ENCODE data around the gene FITM1. TPM values are rescaled to one million over a fixed set of nuclear protein-coding genes. Genes with fewer than 3 reads are reported as not detected.
A peak's percentile ranks its signal among the peaks of the same experiment; 100 is the strongest.

The FITM1 gene
- total RNA-seq, 4 donors from 2014 or later = 0.96 to 2.8 (median 1.2) TPM; not detected in 1

DNA sequence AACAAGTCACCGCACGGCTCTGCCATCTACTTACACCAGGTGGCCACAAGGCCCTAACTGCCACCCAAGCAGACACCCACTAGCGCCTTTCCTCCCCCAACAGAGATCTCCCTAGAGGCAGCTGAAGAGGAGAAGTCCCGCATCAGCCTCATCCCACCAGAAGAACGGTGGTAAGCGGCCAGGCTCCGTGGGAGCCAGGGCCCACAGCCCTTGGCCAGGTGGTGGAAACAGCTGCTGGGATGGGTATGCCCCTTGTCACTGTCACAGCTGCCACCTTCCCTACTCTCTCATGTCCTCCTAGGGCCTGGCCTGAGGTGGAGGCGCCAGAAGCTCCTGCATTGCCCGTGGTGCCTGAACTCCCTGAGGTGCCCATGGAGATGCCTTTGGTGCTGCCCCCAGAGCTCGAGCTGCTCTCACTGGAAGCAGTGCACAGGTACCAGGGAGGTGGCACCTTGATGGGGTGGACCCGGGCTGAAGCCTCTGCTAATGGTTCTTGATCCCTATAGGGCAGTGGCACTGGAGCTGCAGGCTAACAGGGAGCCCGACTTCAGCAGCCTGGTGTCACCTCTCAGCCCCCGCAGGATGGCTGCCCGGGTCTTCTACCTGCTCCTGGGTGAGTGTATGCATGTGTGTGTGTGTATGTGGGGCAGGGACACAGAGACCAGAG, 49.0 kb downstream of the FITM1 start:
- ATAC-seq (ENCODE audit: low FRiP score) (no peak), DNase-seq (ENCODE audit: low spot score) (no peak)
- TF ChIP-seq, protein P1, sequence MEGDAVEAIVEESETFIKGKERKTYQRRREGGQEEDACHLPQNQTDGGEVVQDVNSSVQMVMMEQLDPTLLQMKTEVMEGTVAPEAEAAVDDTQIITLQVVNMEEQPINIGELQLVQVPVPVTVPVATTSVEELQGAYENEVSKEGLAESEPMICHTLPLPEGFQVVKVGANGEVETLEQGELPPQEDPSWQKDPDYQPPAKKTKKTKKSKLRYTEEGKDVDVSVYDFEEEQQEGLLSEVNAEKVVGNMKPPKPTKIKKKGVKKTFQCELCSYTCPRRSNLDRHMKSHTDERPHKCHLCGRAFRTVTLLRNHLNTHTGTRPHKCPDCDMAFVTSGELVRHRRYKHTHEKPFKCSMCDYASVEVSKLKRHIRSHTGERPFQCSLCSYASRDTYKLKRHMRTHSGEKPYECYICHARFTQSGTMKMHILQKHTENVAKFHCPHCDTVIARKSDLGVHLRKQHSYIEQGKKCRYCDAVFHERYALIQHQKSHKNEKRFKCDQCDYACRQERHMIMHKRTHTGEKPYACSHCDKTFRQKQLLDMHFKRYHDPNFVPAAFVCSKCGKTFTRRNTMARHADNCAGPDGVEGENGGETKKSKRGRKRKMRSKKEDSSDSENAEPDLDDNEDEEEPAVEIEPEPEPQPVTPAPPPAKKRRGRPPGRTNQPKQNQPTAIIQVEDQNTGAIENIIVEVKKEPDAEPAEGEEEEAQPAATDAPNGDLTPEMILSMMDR (IDR thresholded peaks at IDR 0.05) = no peak

- TF ChIP-seq, protein P1 (IDR thresholded peaks at IDR 0.05) = no peak
- DNase-seq (ENCODE audit: low spot score) = no peak
- ATAC-seq (ENCODE audit: low FRiP score) = peak; percentile 20
Observed at GRCh38 chr14:24179961-24180796, 49.7 kb downstream of the FITM1 start.

GRCh38 chr14:24181371-24182077, 51.1 kb downstream of the FITM1 start:
- no peak for DNase-seq (ENCODE audit: low spot score)
- ATAC-seq (ENCODE audit: low FRiP score) = no peak
- TF ChIP-seq, protein P1 (IDR thresholded peaks at IDR 0.05) = no peak

Small RNA genes lying within 50 kb of the gene (small RNA-seq; reads per million reads assigned to genes)
- not detected for gene IPO4
- gene IRF9 = not detected
- 0.52 reads per million for gene RNA5SP383

Other genes starting within 250 kb of the FITM1 start
- 10 to 100 TPM; 29.8 to 57.0 (median 48.0) TPM for gene DHRS4, start 176.9 kb upstream of the FITM1 start, total RNA-seq
- 10 to 100 TPM; 10.6 to 17.7 (median 15.2) TPM for gene DHRS4L2, start 141.7 kb upstream of the FITM1 start, total RNA-seq
- gene CARMIL3, start 78.7 kb upstream of the FITM1 start, total RNA-seq = under 1 TPM; 0.06 to 0.72 (median 0.30) TPM
- not detected for gene CPNE6, start 59.1 kb upstream of the FITM1 start, total RNA-seq
- 10 to 100 TPM; 33.6 to 53.4 (median 42.9) TPM for gene PCK2, start 36.3 kb upstream of the FITM1 start, total RNA-seq
- 10 to 100 TPM; 50.1 to 76.0 (median 54.4) TPM for gene DCAF11, start 15.9 kb upstream of the FITM1 start, total RNA-seq
- 1 to 10 TPM in 3 of 4 donors, under 1 TPM in 1; 0.94 to 4.3 (median 1.3) TPM for gene NRL, start 15.7 kb upstream of the FITM1 start, total RNA-seq
- gene PSME1, start 5.5 kb downstream of the FITM1 start, total RNA-seq = 100 to 1,000 TPM in 1 of 4 donors, 10 to 100 TPM in 3; 89.1 to 158 (median 96.8) TPM
- 10 to 100 TPM in 2 of 4 donors, 1 to 10 TPM in 2; 6.3 to 15.3 (median 10.0) TPM for gene EMC9, start 10.9 kb downstream of the FITM1 start, total RNA-seq
- 10 to 100 TPM; 32.8 to 86.4 (median 70.3) TPM for gene PSME2, start 16.0 kb downstream of the FITM1 start, total RNA-seq
- 10 to 100 TPM; 26.6 to 64.2 (median 37.8) TPM for gene RNF31, start 16.8 kb downstream of the FITM1 start, total RNA-seq
- 100 to 1,000 TPM in 1 of 4 donors, 10 to 100 TPM in 3; 39.4 to 126 (median 66.3) TPM for gene IRF9, start 30.6 kb downstream of the FITM1 start, total RNA-seq
- gene REC8, start 41.4 kb downstream of the FITM1 start, total RNA-seq = 10 to 100 TPM in 3 of 4 donors, 1 to 10 TPM in 1; 6.7 to 31.4 (median 16.3) TPM
- 100 to 1,000 TPM in 1 of 4 donors, 10 to 100 TPM in 3; 24.1 to 108 (median 34.4) TPM for gene IPO4, start 58.2 kb downstream of the FITM1 start, total RNA-seq
- gene TM9SF1, start 64.8 kb downstream of the FITM1 start, total RNA-seq = 10 to 100 TPM; 54.9 to 65.5 (median 60.9) TPM
- gene TSSK4, start 75.0 kb downstream of the FITM1 start, total RNA-seq = under 1 TPM in 2 of 4 donors, not detected in 2; 0.36 to 0.46 TPM
- 10 to 100 TPM; 51.8 to 82.7 (median 64.7) TPM for gene CHMP4A, start 82.8 kb downstream of the FITM1 start, total RNA-seq
- 10 to 100 TPM in 3 of 4 donors, 1 to 10 TPM in 1; 9.0 to 18.1 (median 12.5) TPM for gene MDP1, start 85.4 kb downstream of the FITM1 start, total RNA-seq
- gene NEDD8, start 101.7 kb downstream of the FITM1 start, total RNA-seq = 100 to 1,000 TPM in 3 of 4 donors, 10 to 100 TPM in 1; 98.4 to 184 (median 126) TPM
- 10 to 100 TPM; 36.3 to 69.0 (median 47.0) TPM for gene GMPR2, start 102.3 kb downstream of the FITM1 start, total RNA-seq
- 10 to 100 TPM; 46.1 to 80.1 (median 63.6) TPM for gene TINF2, start 112.0 kb downstream of the FITM1 start, total RNA-seq
- 100 to 1,000 TPM in 2 of 4 donors, 10 to 100 TPM in 1, 1 to 10 TPM in 1; 2.0 to 114 (median 79.1) TPM for gene TGM1, start 132.5 kb downstream of the FITM1 start, total RNA-seq
- 10 to 100 TPM; 20.7 to 30.9 (median 25.0) TPM for gene RABGGTA, start 140.9 kb downstream of the FITM1 start, total RNA-seq
- gene DHRS1, start 169.1 kb downstream of the FITM1 start, total RNA-seq = 10 to 100 TPM; 14.3 to 42.5 (median 23.7) TPM
- gene NOP9, start 169.2 kb downstream of the FITM1 start, total RNA-seq = 10 to 100 TPM; 13.9 to 22.2 (median 17.8) TPM
- 10 to 100 TPM in 3 of 4 donors, 1 to 10 TPM in 1; 9.1 to 23.8 (median 14.3) TPM for gene CIDEB, start 177.3 kb downstream of the FITM1 start, total RNA-seq
- gene LTB4R2, start 179.5 kb downstream of the FITM1 start, total RNA-seq = 1 to 10 TPM; 4.7 to 9.0 (median 7.9) TPM
- 10 to 100 TPM in 3 of 4 donors, 1 to 10 TPM in 1; 5.0 to 16.7 (median 12.6) TPM for gene LTB4R, start 180.8 kb downstream of the FITM1 start, total RNA-seq
- 100 to 1,000 TPM in 1 of 4 donors, 10 to 100 TPM in 2, 1 to 10 TPM in 1; 9.7 to 144 (median 45.6) TPM for gene ADCY4, start 204.4 kb downstream of the FITM1 start, total RNA-seq
- gene RIPK3, start 209.3 kb downstream of the FITM1 start, total RNA-seq = 10 to 100 TPM in 2 of 4 donors, 1 to 10 TPM in 2; 9.0 to 18.0 (median 13.2) TPM
- 10 to 100 TPM in 3 of 4 donors, 1 to 10 TPM in 1; 9.2 to 53.3 (median 23.3) TPM for gene NFATC4, start 237.5 kb downstream of the FITM1 start, total RNA-seq